Lower leg skin (tissue), 4 donors: ENCODE results near the gene NTN3. TPM values are rescaled to one million over a fixed set of nuclear protein-coding genes. Genes with fewer than 3 reads are reported as not detected.

Experiments used
- DNase-seq, 2 donors: peaks; one replicate each; pipeline ENCODE4 v3.0.0-alpha.2; 2019; ENCODE audit warnings: low spot score in 2 of 2
- H3K4me3 ChIP-seq: fragments of 200-600 bp; sonication (generic); 2 replicates; pipeline ENCODE4 v1.5.1; 2017; ENCODE audit warnings: mild to moderate bottlenecking, low read depth; ENCODE audit not compliant: poor library complexity, severe bottlenecking
- POLR2A ChIP-seq, 2 donors: fragments of 450-650 bp; IDR thresholded peaks; one replicate each; pipeline ENCODE4 v1.6.1; 2016 to 2017; ENCODE audit warnings: antibody characterized with exemption in 2 of 2, mild to moderate bottlenecking in 1 of 2, moderate library complexity in 1 of 2
- WGBS, 2 donors: methylation state at CpG; one replicate each; pipeline ENCODE4 v1.1.5; 2018; 5-methylcytosine and 5-hydroxymethylcytosine counted together
- intact Hi-C: fragments of 100-400 bp; cut with DNase I; formaldehyde crosslinking; loops from one replicate; pipeline ENCODE4 v1.15.0; 2023; ENCODE audit warnings: low total_unique reads
- microRNA-seq, 2 donors: library from miRNA; unstranded; fragments of <30 nt; microRNA quantifications; one replicate each; pipeline ENCODE4, GENCODE V29; 2016; ENCODE audit warnings: borderline replicate concordance in 2 of 2, borderline number of aligned reads in 1 of 2
- total RNA-seq, 4 donors: library from RNA; depleted of rRNA; stranded (reverse); fragments of >200 nt; gene quantifications; one replicate each; pipeline ENCODE4 v1.1.0, GENCODE V29; 2016
- TF ChIP-seq, protein P1 (sequence below), 3 donors: fragments of 450-650 bp; IDR thresholded peaks; one replicate each; pipeline ENCODE4 v1.5.1; 2016; ENCODE audit warnings: antibody characterized with exemption in 3 of 3, mild to moderate bottlenecking in 3 of 3, moderate library complexity in 2 of 3

The NTN3 gene
- total RNA-seq, 4 donors from 2014 or later: 0.45 to 0.95 TPM; not detected in 2

DNA sequence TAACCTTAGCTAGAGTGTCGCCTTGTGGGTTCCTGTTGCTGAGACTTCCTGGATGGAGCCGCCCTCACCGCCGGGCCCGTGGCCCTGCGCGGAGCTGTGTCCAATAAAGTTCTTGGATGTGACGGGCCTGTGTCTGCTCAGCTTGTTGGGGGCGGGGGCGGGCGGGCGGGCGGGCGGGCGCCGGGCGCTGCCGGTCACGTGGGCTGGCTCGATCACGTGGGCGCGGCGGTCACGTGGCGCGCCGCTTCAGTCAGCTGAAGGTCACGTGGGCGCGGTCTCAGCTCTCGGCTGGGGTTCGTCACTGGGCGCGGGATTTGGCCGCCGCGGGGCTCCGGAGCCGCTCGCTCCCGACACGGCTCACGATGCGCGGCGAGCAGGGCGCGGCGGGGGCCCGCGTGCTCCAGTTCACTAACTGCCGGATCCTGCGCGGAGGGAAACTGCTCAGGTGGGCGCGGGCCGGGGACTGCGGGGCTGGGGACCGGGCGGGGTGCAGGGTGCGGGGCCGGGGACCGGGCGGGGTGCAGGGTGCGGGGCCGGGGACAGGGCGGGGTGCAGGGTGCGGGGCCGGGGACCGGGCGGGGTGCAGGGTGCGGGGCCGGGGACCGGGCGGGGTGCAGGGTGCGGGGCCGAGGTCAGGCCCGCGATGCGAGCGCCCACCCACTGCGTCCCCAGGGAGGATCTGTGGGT lies 49.1 kb downstream of the NTN3 start, which contains the start of gene AMDHD2:
Gene AMDHD2, plus strand, starts transcription at position 275 of the 687 bp plus-strand sequence. Its CDS starts 88 bp downstream, at position 363.
- peak within 1 kb of the TSS; percentile 38 for H3K4me3 ChIP-seq
- intact Hi-C loops: no loop called here
- 0 to 2% methylated on average over 8 to 30 of the region's 83 CpGs for WGBS, 2 donors
- DNase-seq: peak; percentile 90 to 98
- TF ChIP-seq, protein P1, sequence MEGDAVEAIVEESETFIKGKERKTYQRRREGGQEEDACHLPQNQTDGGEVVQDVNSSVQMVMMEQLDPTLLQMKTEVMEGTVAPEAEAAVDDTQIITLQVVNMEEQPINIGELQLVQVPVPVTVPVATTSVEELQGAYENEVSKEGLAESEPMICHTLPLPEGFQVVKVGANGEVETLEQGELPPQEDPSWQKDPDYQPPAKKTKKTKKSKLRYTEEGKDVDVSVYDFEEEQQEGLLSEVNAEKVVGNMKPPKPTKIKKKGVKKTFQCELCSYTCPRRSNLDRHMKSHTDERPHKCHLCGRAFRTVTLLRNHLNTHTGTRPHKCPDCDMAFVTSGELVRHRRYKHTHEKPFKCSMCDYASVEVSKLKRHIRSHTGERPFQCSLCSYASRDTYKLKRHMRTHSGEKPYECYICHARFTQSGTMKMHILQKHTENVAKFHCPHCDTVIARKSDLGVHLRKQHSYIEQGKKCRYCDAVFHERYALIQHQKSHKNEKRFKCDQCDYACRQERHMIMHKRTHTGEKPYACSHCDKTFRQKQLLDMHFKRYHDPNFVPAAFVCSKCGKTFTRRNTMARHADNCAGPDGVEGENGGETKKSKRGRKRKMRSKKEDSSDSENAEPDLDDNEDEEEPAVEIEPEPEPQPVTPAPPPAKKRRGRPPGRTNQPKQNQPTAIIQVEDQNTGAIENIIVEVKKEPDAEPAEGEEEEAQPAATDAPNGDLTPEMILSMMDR (IDR thresholded peaks at IDR 0.05): no peak
- TF ChIP-seq POLR2A (IDR thresholded peaks at IDR 0.05): no peak

DNA sequence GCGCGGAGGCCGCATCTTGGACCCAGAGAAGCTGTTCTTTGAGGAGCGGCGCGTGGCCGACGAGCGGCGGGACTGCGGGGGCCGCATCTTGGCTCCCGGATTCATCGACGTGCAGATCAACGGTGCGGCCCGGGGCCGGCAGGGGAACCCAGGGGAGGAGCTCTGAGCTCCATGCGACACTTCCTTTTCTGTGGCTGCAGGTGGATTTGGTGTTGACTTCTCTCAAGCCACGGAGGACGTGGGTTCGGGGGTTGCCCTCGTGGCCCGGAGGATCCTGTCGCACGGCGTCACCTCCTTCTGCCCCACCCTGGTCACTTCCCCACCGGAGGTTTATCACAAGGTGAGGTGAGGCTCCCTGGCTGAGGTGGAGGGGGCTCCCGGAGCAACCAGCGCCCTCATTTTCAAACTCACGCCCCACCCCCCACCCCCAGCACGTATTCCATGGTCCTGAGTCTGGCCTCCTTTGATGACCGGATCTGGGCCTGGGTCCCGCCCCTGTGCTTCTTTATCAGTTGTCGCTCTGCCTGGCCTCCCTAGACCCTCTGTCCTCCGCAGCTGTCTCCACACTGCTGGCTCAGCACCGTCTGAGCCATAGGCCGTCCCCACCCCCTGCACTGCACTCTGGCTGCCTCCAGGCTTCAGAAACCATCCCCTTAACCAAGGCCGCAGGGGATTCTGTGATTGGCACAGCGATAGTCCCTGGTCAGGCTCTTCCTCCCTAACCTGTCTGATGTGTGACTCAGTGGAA lies 49.9 kb downstream of the NTN3 start:
- TF ChIP-seq, protein P1 (IDR thresholded peaks at IDR 0.05): no peak
- TF ChIP-seq POLR2A (IDR thresholded peaks at IDR 0.05): no peak
- H3K4me3 ChIP-seq: peak overlapping the region; percentile 38
- intact Hi-C loops: no loop called here
- DNase-seq: peak in 1 of 2 donors; percentile 91
- 14 to 16% methylated on average over 40 to 41 of the region's 41 CpGs for WGBS, 2 donors

Small RNA genes within 50 kb of the gene (microRNA-seq; reads per million reads assigned to microRNA genes)
- gene MIR6767 (0 to 0.57 reads per million in 2 donors), gene MIR6768 (0 reads per million in 2 donors)

Other genes starting within 250 kb of the NTN3 start
- 10 to 100 TPM; 50.3 to 85.8 (median 57.4) TPM for gene E4F1, start 247.7 kb upstream of the NTN3 start, total RNA-seq
- gene DNASE1L2, start 234.9 kb upstream of the NTN3 start, total RNA-seq: 10 to 100 TPM; 39.8 to 93.3 (median 55.0) TPM
- gene ECI1, start 219.7 kb upstream of the NTN3 start, total RNA-seq: 10 to 100 TPM; 37.1 to 69.9 (median 54.5) TPM
- 100 to 1,000 TPM; 127 to 132 (median 128) TPM for gene RNPS1, start 203.2 kb upstream of the NTN3 start, total RNA-seq
- gene ABCA3, start 130.6 kb upstream of the NTN3 start, total RNA-seq: 10 to 100 TPM in 1 of 4 donors, 1 to 10 TPM in 3; 5.4 to 10.3 (median 9.5) TPM
- 10 to 100 TPM in 3 of 4 donors, 1 to 10 TPM in 1; 5.6 to 17.7 (median 11.3) TPM for gene CCNF, start 41.9 kb upstream of the NTN3 start, total RNA-seq
- gene TEDC2, start 11.2 kb upstream of the NTN3 start, total RNA-seq: 1 to 10 TPM in 3 of 4 donors, under 1 TPM in 1; 0.64 to 1.9 (median 1.8) TPM
- gene TBC1D24, start 3.8 kb downstream of the NTN3 start, total RNA-seq: 10 to 100 TPM; 12.1 to 19.1 (median 15.3) TPM
- gene ATP6V0C, start 42.7 kb downstream of the NTN3 start, total RNA-seq: 100 to 1,000 TPM in 3 of 4 donors, 10 to 100 TPM in 1; 63.1 to 218 (median 126) TPM
- 10 to 100 TPM; 32.9 to 50.3 (median 42.2) TPM for gene AMDHD2, start 49.1 kb downstream of the NTN3 start, total RNA-seq
- gene CEMP1, start 60.1 kb downstream of the NTN3 start, total RNA-seq: 1 to 10 TPM in 2 of 4 donors, under 1 TPM in 2; 0.17 to 5.9 (median 0.83) TPM
- gene PDPK1, start 66.7 kb downstream of the NTN3 start, total RNA-seq: 10 to 100 TPM; 35.3 to 40.4 (median 39.0) TPM
- 10 to 100 TPM; 34.9 to 61.9 (median 51.1) TPM for gene KCTD5, start 211.2 kb downstream of the NTN3 start, total RNA-seq
- gene PRSS27, start 248.9 kb downstream of the NTN3 start, total RNA-seq: 1 to 10 TPM; 1.3 to 5.0 (median 2.0) TPM